SK-N-SH (cell line): ENCODE results near the gene TSPAN4. TPM values are rescaled to one million over a fixed set of nuclear protein-coding genes. Genes with fewer than 3 reads are reported as not detected.

Source experiments
- CTCF ChIA-PET: fragments of 300-600, 350-600 bp; formaldehyde crosslinking; extraction: SDS; loops from one replicate; lab custom pipeline; 2021; lab: Yijun Ruan, JAX
- POLR2A ChIA-PET: fragments of 350-600 bp; sonication (Branson Sonifier 250); formaldehyde crosslinking; extraction: SDS; loops from one replicate; lab custom pipeline; 2020; ENCODE audit warnings: antibody characterized with exemption, inconsistent platforms; lab: Yijun Ruan, JAX
- DNase-seq: peaks from one replicate; pipeline ENCODE4 v3.0.0; 2012
- H2AFZ ChIP-seq: fragments of 200-600 bp; sonication (generic); 2 replicates; pipeline ENCODE4 v1.8.1; 2016; ENCODE audit warnings: antibody characterized with exemption, mild to moderate bottlenecking, low read depth
- H3F3A ChIP-seq: fragments of 200-600 bp; sonication (generic); replicated peaks from 2 replicates; pipeline ENCODE3; 2016; ENCODE audit warnings: antibody characterized with exemption, mild to moderate bottlenecking; ENCODE audit not compliant: insufficient read depth
- H3K27ac ChIP-seq, 2 experiments: fragments of 200-500 bp in 1 of 2; fragments of 200-600 bp in 1 of 2; sonication (Bioruptor generic) in 1 of 2; sonication (generic), shearing (Covaris generic) in 1 of 2; 2 replicates each; pipeline versions ENCODE4 v1.5.1 to v1.6.1; 2014 to 2016; ENCODE audit warnings: low read depth in 2 of 2, inconsistent platforms in 1 of 2, low read length in 1 of 2, mild to moderate bottlenecking in 1 of 2, mixed read lengths in 1 of 2
- H3K27me3 ChIP-seq: fragments of 200-600 bp; sonication (generic), shearing (Covaris generic); 2 replicates; pipeline ENCODE4 v1.6.1; 2016; ENCODE audit warnings: mixed run types; ENCODE audit not compliant: insufficient read depth
- H3K36me3 ChIP-seq, 2 experiments: fragments of 200-500 bp in 1 of 2; fragments of 200-600 bp in 1 of 2; sonication (Bioruptor generic) in 1 of 2; sonication (generic) in 1 of 2; replicated peaks in 1 of 2; 2 replicates each; pipeline versions ENCODE3 to v1.5.1; 2014 to 2016; ENCODE audit warnings: low read length in 1 of 2, mild to moderate bottlenecking in 1 of 2; ENCODE audit not compliant: insufficient read depth in 2 of 2, control insufficient read depth in 1 of 2
- H3K4me1 ChIP-seq, 2 experiments: fragments of 200-500 bp in 1 of 2; fragments of 200-600 bp in 1 of 2; sonication (Bioruptor generic) in 1 of 2; sonication (generic), shearing (Covaris generic) in 1 of 2; 2 replicates each; pipeline versions ENCODE4 v1.5.1 to v1.6.1; 2014 to 2016; ENCODE audit warnings: low read depth in 1 of 2, low read length in 1 of 2, mixed run types in 1 of 2; ENCODE audit not compliant: insufficient read depth in 2 of 2, control insufficient read depth in 1 of 2
- H3K4me2 ChIP-seq: fragments of 200-600 bp; sonication (generic), shearing (Covaris generic); 2 replicates; pipeline ENCODE4 v1.6.1; 2017; ENCODE audit warnings: mixed run types
- H3K4me3 ChIP-seq, 2 experiments: fragments of 200-500 bp in 1 of 2; fragments of 200-600 bp in 1 of 2; sonication (Bioruptor generic) in 1 of 2; sonication (generic), shearing (Covaris generic) in 1 of 2; 2 replicates each; pipeline versions ENCODE4 v1.5.1 to v1.8.1; 2014 to 2016; ENCODE audit warnings: low read depth in 2 of 2, inconsistent platforms in 1 of 2, low read length in 1 of 2, mild to moderate bottlenecking in 1 of 2, mixed read lengths in 1 of 2, moderate library complexity in 1 of 2
- H3K79me2 ChIP-seq: fragments of 200-600 bp; sonication (generic); 2 replicates; pipeline ENCODE4 v1.8.1; 2017; ENCODE audit warnings: mild to moderate bottlenecking; ENCODE audit not compliant: insufficient read depth
- H3K9ac ChIP-seq: fragments of 200-600 bp; sonication (generic); 2 replicates; pipeline ENCODE4 v1.6.1; 2017; ENCODE audit warnings: mixed run types
- H3K9me2 ChIP-seq: fragments of 200-600 bp; sonication (generic); 2 replicates; pipeline ENCODE4 v1.6.1; 2017; ENCODE audit warnings: mixed run types
- H3K9me3 ChIP-seq: fragments of 200-600 bp; sonication (generic); 2 replicates; pipeline ENCODE4 v1.6.1; 2017; ENCODE audit warnings: mixed run types, mild to moderate bottlenecking, moderate library complexity
- H4K20me1 ChIP-seq: fragments of 200-600 bp; sonication (generic); 2 replicates; pipeline ENCODE4 v1.6.1; 2017; ENCODE audit warnings: mild to moderate bottlenecking, mixed run types; ENCODE audit not compliant: insufficient read depth
- ELF1 ChIP-seq: IDR thresholded peaks from 2 replicates; pipeline ENCODE4 v1.4.0; 2012
- EZH2phosphoT487 ChIP-seq: fragments of 200-600 bp; sonication (generic); IDR thresholded peaks from 2 replicates; pipeline ENCODE4 v1.6.1; 2017; ENCODE audit warnings: low read depth, mixed run types, mild to moderate bottlenecking, antibody characterized with exemption, moderate library complexity, borderline replicate concordance
- FOSL2 ChIP-seq: IDR thresholded peaks from 2 replicates; pipeline ENCODE4 v1.4.0; 2012; ENCODE audit warnings: low read depth, mild to moderate bottlenecking, moderate library complexity, borderline replicate concordance
- JUND ChIP-seq: IDR thresholded peaks from 2 replicates; pipeline ENCODE4 v1.4.0; 2012
- POLR2AphosphoS5 ChIP-seq: IDR thresholded peaks from 2 replicates; pipeline ENCODE4 v1.6.1; 2012; ENCODE audit warnings: low read depth, low read length
- RXRA ChIP-seq: IDR thresholded peaks from 2 replicates; pipeline ENCODE4 v1.4.0; 2012; ENCODE audit warnings: low read depth, mild to moderate bottlenecking, borderline replicate concordance
- TAF1 ChIP-seq: IDR thresholded peaks from 2 replicates; pipeline ENCODE4 v1.6.1; 2012; ENCODE audit warnings: low read depth, mild to moderate bottlenecking, low read length, moderate library complexity, borderline replicate concordance
- USF1 ChIP-seq: IDR thresholded peaks from 2 replicates; pipeline ENCODE4 v1.4.0; 2012; ENCODE audit warnings: low read depth, borderline replicate concordance
- USF2 ChIP-seq: fragments of 150-350 bp; IDR thresholded peaks from 2 replicates; pipeline ENCODE4 v1.6.1; 2017; ENCODE audit warnings: antibody characterized with exemption, low read length, low read depth, borderline replicate concordance
- WGBS: methylation state at CpG from one replicate; pipeline ENCODE4 v1.1.6; 2017; ENCODE audit warnings: low lambda C conversion rate; 5-methylcytosine and 5-hydroxymethylcytosine counted together
- polyA plus RNA-seq, 3 experiments: library from polyadenylated mRNA; depleted of rRNA; stranded (reverse); fragments of >200 nt; gene quantifications; 2 replicates each; pipeline ENCODE4 v1.2.3, GENCODE V29; 2012

Gene TSPAN4
- polyA plus RNA-seq, 1 of the 3 experiments (the other 2 are of a cell fraction), result 226 TPM

GRCh38 chr11:824942-825341 lies 17.7 kb upstream of the TSPAN4 start:
- POLR2A ChIA-PET, result no interaction called here
- peaks cover 14 to 26% of the 10 kb centered on the region in 2 experiments; a peak in 3 of 4 replicates for H3K4me1 ChIP-seq
- WGBS, result 89% methylated on average over 8 of the region's 11 CpGs
- no peak overlapping the region for H3K27ac ChIP-seq
- H3K9ac ChIP-seq, result no peak overlapping the region
- TF ChIP-seq RXRA (no peak), TAF1 (no peak), ELF1 (peak; percentile 17; the same call in 1 of the 2 replicates), USF1 (no peak), EZH2phosphoT487 (no peak)
- peaks cover 35% of the 10 kb centered on the region for H4K20me1 ChIP-seq
- H3K9me3 ChIP-seq, result no peaks in the 10 kb centered on the region
- peaks cover 0 to 21% of the 10 kb centered on the region in 2 experiments for H3K36me3 ChIP-seq
- no peak for DNase-seq
- no peak overlapping the region for H2AFZ ChIP-seq
- H3K4me2 ChIP-seq, result no peak overlapping the region
- peaks cover 7% of the 10 kb centered on the region for H3F3A ChIP-seq
- CTCF ChIA-PET, result no interaction called here
- H3K9me2 ChIP-seq, result no peaks in the 10 kb centered on the region
- no peak overlapping the region for H3K4me3 ChIP-seq
- no peaks in the 10 kb centered on the region for H3K27me3 ChIP-seq
- H3K79me2 ChIP-seq, result peaks cover 22% of the 10 kb centered on the region

- no peak for DNase-seq
- no peak overlapping the region for H3K4me2 ChIP-seq
- no peaks in the 10 kb centered on the region for H3K9me2 ChIP-seq
- H3K9ac ChIP-seq, result no peak overlapping the region
- CTCF ChIA-PET, result no interaction called here
- H3K36me3 ChIP-seq, result peaks cover 0 to 21% of the 10 kb centered on the region in 2 experiments
- H3K27ac ChIP-seq, result no peak overlapping the region
- TF ChIP-seq USF2, result no peak
- TF ChIP-seq FOSL2, result no peak
- 0 out of 2 replicates have a peak, but pooled peaks have one; percentile 5 for TF ChIP-seq POLR2AphosphoS5
- no peak for TF ChIP-seq JUND
- TF ChIP-seq, all 33 proteins: peak for 1
- Histone ChIP-seq H4K20me1 (peaks cover 29% of the 10 kb centered on the region), H3K4me1 (peaks cover 14 to 23% of the 10 kb centered on the region in 2 experiments; a peak in 3 of 4 replicates), H3F3A (peaks cover 7% of the 10 kb centered on the region), H3K9me3 (no peaks in the 10 kb centered on the region), H3K4me3 (no peak overlapping the region), H3K27me3 (no peaks in the 10 kb centered on the region), H3K79me2 (peaks cover 21% of the 10 kb centered on the region), H2AFZ (no peak overlapping the region)
- POLR2A ChIA-PET, result no interaction called here
- WGBS, result 74% methylated on average over 9 of the region's 12 CpGs
Observed at GRCh38 chr11:825366-826226, 17.1 kb upstream of the TSPAN4 start.
